SHP77 treated with DMSO at 0.1 percent for 48 hours (cell line): ENCODE data around the gene PRKRA.
"Not testable (repeated sequence)": the region's sequence is repeated elsewhere in the genome, so short reads cannot be mapped to it uniquely, and the experiment has no call there.

Experiments used
- DNase-seq: peaks from one replicate; lab custom pipeline; 2025; lab: John Stamatoyannopoulos, UW

The PRKRA gene

DNA sequence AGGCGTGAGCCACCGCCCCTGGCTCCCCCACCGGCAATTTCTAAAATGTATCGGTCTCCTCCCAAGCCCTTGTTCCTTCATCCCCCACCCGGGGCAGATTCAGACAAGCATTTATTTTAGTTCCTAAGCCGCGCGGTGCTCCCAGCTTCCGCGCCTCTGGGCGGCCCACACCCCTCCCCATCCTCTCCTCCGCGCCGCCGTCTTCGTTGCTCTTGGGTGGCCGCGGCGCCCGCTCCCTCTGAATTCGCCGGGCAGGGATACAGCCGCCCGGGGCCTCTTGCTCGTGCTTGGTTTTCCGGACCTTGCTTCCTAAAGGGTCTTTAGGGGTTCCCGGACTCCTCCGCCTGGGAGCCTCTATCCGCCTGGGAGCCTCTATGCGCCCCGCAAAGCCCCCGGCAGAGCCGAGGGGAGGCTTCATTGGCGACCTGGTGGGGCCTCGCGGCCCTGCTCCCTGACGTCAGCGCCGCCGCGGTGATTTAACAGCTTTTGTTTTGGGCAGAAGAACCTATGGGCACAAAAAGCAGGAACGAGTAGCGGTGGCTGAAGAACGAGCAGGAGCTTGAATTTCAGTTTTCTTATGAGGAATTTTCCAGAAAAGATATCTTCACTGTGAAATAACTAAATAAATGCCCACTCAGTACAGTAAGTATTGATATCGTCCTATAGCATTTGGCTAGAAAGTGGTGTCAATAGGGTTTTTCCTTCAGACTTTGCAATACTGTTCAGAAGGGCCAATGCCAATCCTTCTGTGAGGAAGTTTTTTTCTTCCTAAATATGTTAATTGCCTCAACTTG lies 37.3 kb downstream of the PRKRA start:
- peak; percentile 48 for DNase-seq

DNA sequence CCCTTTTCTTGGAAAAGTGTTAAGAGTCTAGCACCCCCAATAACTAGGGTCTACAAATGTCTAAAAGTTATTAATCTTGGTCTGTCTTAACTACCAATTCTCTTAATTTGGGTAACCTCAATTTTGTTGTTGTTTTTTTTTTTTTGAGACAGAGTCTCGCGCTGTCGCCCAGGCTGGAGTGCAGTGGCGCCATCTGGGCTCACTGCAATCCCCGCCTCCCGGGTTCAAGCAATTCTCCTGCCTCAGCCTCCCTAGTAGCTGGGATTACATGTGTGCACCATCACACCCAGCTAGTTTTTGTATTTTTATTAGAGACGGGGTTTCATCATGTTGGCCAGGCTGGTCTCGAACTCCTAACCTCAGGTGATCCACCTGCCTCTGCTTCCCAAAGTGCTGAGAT lies 38.5 kb downstream of the PRKRA start:
- DNase-seq: not testable (repeated sequence)

DNA sequence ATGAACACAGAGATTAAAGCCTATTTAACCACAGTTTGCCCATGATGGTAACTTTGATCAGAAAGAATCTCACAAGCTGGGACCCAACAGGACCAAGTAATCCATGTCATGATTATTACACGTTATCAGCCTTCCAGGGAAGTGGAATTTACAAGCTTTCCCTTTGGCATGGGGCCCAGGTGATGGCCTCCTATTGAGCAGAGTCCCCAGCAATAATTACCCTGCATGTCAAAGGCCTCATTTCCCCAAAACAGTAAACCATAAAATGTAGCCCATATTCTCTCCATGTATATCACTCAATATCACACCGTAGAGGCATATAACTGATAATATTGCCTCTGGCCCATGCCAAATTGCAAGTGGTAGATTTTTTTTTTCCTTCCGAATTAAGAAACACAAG lies 38.9 kb downstream of the PRKRA start:
- no peak for DNase-seq

DNA sequence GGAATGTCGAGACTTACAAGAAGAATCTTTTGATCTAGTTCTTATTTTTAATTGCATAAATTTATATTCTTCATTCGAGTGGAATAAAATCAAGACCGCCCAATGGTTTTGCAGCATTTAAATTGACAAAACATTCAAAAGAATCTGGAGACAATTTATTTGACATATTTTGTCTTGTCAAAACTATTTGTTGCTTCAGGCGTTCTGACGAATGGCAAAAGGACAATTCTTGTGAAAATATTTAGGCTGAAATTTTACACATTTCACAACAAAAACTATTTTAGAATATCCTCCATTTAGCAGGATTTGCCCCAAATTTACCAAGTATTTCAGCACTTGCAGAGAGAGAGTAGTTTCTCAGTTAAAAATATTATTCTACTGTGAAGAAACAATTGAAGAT lies 41.7 kb downstream of the PRKRA start:
- no peak for DNase-seq

DNA sequence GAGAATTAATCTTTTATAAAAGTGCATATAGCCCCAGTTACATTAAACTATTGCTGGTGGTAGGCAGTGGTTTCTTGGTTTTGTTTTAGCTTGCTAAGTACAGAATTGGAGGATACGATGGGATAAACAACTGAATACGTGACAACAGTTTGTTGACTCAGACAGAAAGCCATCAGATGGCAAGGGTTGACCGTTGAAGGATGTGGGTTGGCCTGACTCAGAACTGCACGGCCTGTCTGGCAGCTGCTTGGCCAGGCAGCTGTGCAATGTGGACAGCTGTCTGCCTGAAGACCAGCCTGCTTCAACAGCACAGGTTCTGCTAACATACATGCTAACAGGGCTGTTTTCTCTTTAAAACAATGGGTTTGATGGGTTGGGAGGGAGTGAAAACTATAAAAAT lies 46.6 kb downstream of the PRKRA start:
- peak; percentile 53 for DNase-seq

DNA sequence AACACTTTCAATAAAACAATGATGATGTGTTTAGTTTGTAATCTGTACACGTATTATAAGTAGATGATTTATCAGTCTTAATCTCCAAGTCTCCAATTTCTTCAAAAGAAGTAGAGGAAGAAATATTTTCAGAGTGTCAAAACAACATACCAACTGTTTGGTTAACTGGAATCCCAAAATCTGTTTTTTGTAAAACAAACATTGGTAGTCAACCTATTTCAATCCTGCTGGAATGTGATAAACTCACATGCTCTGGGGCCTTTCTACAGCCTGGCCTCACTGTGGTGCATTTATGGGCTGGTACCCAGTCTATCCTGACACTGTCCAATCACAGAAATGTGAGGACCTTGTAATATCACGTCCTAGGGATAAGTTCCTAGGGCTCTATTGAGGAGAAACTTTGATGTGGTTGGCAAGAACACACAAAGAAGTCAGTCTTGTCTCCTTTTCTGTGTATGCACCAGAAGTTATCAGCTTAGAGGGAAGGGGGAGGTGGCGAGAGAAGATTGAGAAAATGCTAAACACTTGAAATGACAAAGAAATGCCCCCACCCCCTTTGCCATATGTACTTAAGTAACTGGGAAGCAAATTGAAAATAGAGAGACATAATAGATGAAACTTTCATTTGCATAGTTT lies 47.2 kb downstream of the PRKRA start:
- DNase-seq: no peak

DNA sequence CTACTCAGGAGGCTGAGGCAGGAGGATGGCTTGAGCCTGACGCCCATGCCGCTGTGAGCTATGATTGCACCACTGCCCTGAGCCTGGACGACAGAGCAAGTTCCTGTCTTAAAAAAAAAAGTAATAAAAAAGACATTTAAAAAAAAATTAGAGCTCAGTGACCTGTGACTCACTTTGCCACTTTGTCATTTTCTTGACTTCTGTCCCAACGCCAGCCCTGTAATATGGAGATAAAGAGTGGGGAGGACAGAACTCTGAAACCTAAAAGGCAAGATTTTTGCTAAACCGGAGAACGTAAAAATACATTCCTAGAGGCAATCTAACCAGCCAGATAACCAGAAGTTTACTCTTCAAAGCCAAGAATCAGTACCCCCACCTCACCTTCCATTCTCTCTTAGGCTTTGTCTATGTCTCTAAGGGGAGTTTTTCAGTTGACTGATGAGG lies 49.0 kb downstream of the PRKRA start:
- no peak for DNase-seq

DNA sequence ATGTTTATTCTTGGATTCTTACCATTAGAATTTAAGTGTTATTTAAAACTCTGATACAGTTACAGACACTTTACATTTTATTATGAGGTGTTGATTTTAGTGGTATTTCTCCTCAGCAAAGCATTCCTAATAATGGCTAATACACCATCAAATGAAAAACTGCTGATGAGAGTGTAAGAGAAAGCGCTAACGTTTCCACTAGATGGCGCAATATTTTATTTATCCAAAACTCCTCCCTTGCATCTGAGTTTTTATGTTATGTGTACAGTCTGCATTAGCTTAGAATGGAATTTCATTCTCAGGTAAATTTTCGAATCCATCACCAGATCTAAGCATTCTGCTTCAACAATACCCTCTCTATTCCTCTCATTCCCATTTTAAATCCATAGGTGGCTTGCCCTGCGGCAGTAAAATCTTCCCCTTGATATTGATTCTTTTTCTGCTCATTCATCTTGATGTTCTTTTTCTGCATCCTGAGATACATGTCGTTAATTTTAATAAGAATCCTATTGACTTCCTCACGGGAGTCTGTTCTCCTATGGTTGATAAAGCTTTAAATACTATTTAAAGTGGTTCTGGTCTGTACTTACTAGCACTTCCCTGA lies 53.9 kb downstream of the PRKRA start:
- DNase-seq: no peak

DNA sequence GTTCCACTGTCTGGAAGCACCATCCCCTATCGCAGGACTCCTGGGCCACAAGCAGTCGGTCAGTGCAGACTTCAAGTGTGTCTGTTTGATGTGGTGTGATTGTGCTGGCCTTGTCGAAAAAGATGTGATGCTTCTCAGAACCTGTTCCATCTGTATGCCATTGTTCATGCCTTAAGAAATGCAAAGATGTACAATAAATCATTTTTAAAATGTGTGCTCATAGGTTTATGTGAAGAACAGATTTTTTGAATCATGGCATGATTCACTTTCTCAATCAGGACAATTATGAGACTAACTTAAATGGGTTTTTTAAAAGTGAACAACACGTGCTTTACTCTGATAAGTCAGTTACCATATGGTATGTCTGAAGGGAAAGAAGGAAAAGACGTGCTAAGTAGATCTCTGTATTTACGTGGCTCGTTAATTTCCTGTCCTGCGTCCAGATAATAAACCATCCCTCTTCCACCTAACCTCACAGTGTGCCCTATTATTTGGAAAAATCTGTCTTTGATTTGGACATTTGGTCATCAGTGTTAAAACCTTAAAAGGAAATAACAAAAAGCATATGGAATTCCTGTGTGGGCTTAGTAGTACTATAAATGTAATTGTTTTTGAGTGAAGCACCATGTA lies 54.9 kb downstream of the PRKRA start:
- no peak for DNase-seq

DNA sequence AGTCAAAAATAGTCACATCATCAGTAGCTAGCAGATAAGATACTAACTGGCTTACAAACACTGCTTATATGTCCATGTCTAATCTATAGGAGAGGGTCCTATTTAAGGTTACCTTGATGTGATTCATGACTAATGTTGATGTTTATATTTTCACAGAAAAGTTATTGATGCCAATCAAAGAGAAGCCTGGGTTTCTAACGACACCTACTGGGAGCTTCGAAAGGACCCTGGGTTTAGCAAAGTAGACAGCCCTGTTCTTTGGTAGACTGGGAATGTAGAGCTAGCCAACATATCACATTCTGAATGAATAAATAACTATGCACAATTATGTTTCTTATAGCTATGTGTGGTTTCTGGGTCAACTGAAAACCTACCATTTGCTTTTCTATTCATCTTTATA lies 55.7 kb downstream of the PRKRA start:
- no peak for DNase-seq

DNA sequence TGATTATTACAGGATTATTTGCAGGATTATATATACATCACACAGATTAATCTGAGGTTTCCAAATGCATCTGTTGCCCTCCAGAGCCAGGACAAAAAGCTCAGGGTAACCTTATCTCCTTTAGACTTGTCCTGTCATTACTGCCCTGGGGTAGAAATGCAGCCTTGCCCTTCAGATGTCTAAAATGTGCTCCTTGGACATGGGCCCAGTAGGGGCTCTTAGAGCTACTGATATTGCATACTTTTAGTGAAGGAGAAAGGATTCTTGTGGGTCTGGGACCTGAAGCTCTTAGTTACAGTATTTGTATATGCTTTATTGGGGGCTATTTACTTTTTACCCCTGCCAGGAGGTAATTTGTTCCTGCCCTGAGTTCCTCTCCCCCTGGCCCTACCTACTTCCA lies 56.1 kb downstream of the PRKRA start:
- DNase-seq: no peak

DNA sequence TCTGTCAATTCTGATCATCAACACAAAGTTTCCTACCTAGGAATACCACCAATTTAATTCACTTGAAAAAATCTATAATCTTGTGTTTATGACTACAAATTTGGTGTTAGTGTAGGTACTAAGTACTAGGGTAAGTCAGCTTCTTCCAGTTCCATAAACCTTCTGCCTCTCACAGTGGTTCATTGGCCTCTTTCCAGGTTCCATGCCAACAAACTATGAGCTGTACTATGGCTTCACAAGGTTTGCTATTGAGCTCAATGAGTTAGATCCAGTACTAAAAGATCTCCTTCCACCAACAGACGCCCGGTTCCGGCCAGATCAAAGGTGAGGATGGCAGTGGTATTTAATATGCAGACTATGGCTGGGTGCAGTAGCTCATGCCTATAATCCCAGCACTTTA lies 58.8 kb downstream of the PRKRA start:
- DNase-seq: no peak

DNA sequence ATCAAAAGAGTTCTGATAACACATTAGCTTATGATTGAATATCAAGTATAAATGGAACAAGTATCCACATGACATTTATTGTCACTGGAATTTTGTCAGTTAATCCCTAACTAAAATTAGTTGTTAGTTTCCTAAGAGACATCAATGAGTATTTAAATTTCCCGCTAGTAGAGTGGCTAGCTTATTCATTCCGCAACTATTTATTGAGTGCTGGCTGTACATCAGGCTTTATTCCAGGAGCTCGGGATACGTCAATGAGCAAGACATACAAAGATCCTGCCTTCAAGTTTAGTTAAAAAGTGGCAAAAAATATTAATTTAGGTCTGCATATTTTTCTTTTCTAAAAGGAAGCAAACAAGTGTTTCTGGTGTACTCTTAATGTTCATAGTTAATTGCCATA lies 59.3 kb downstream of the PRKRA start:
- no peak for DNase-seq

DNA sequence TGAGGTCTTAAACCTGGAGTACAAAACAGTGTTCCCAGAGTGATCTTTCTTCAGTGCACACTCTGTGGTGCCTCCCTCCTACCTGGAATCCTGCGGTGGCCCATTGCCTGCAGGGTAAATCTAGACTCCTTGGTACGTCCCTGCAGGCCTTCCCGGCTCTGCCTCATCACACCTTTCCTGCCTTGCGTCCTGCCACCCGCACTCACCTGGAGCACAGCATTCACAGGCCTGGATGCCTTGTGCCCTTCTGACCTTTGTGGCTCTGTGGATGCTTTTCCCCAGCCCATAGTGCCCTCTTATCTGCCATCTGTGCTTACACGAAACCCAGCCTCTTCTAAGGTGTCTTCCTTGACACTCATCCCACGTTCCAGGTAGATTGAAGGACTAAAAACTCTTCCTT lies 62.7 kb downstream of the PRKRA start:
- DNase-seq: no peak

DNA sequence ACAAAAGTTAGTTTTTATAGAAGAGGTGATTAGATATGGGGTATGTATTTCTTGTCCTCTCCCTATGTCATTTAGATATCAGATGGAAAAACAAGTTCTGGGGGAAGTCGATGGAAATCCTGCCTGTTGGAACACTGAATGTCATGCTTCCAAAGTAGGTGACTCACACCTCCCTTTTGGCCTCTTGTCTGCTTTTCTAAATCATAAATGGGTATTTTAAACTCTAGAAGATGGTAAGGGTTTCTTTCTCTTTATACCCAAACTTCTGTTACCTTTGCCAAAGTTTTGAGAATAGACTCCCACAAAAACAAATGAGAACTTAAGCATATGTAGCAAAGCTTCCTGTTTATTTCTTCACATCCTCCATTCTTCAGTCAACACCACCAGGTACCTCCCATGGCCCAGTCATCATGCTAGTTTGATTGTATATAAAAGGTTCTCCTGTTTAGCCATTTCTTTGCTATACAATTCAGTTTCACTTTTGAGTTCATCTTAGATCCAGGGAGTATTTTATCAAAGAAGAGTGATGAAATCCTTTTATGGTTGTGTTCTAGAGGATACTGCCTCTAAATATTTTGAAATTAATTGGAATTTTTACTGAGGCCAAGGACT lies 63.9 kb downstream of the PRKRA start:
- DNase-seq: no peak

DNA sequence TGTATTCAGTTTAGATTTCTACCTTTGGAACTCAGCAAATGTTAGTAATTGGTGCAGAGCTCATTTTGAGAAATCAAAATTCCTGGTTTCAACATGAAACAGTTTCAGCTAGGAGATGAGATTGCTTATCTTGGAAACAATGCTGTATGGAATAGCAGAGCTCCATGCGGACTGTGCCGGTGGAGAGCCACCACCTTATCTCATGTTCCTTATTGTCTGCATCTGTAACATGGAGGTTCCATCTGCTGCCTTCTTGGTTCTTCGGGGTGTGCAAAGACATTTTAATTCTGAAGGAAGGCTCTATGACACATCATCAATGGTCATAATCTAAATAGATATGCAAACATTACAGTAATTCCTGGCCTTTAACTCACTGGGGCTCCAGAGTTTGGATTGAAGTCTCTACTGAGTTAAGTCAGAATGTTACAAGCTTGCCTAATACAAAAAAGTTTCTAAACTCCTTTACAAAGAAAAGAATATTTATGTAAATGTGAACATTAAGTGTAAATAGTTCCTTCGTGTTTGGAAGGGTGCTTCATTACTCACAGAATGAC lies 65.3 kb downstream of the PRKRA start:
- DNase-seq: no peak

DNA sequence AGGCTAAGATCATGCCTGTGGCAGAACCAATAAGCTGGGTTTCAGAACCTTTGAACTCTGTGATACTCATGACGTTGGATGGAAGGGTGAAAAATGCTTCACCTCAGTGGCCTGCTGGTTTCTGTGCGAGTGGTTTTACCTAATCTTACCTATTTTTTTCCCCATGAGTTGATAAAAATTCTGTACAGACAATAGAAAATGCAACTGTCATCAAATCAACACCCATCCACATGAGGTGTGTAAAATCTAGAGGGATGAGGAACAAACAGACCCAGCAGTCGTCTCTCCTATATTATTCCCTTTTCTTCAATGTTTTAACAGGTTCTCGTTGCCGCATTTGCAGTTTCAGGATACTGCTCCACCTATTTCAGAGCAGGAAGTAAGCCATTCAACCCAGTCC lies 67.3 kb downstream of the PRKRA start:
- no peak for DNase-seq
